Measurements from ENCODE around the gene MYBPC1.
A peak's percentile ranks its signal among the peaks of the same experiment; 100 is the strongest.
"Not testable (repeated sequence)": the region's sequence is repeated elsewhere in the genome, so short reads cannot be mapped to it uniquely, and the experiment has no call there.

The MYBPC1 gene

GRCh38 chr12:101696251-101697196 is 101.8 kb downstream of the MYBPC1 start:
- DNase-seq = peak; percentile 32

GRCh38 chr12:101697197-101697929 is 102.6 kb downstream of the MYBPC1 start, which contains the start of gene CHPT1:
TSS of gene CHPT1 (plus strand) at chr12:101697640. CDS start at chr12:101697862, 222 bp downstream.
- peak; percentile 83 for DNase-seq

GRCh38 chr12:101697930-101698799 is 103.4 kb downstream of the MYBPC1 start:
- DNase-seq = peak; percentile 21

GRCh38 chr12:101698800-101699347 is 104.1 kb downstream of the MYBPC1 start:
- peak; percentile 14 for DNase-seq

GRCh38 chr12:101700299-101700820 is 105.6 kb downstream of the MYBPC1 start:
- no peak for DNase-seq

- no peak for DNase-seq
Observed at GRCh38 chr12:101703487-101703886, 108.7 kb downstream of the MYBPC1 start.

GRCh38 chr12:101706403-101706802 is 111.6 kb downstream of the MYBPC1 start:
- DNase-seq = no peak

- no peak for DNase-seq
Observed at GRCh38 chr12:101707131-101707782, 112.5 kb downstream of the MYBPC1 start.

- no peak for DNase-seq
Observed at GRCh38 chr12:101710288-101710687, 115.5 kb downstream of the MYBPC1 start.

- DNase-seq = no peak
Observed at GRCh38 chr12:101713059-101713682, 118.4 kb downstream of the MYBPC1 start.

GRCh38 chr12:101713930-101714329 is 119.2 kb downstream of the MYBPC1 start:
- DNase-seq = no peak

GRCh38 chr12:101714877-101715444 is 120.2 kb downstream of the MYBPC1 start:
- DNase-seq = no peak

- DNase-seq = no peak
Observed at GRCh38 chr12:101719566-101719965, 124.8 kb downstream of the MYBPC1 start.

GRCh38 chr12:101720118-101720517 is 125.3 kb downstream of the MYBPC1 start:
- DNase-seq = no peak

- DNase-seq = no peak
Observed at GRCh38 chr12:101722392-101722791, 127.6 kb downstream of the MYBPC1 start.

- no peak for DNase-seq
Observed at GRCh38 chr12:101727098-101727497, 132.3 kb downstream of the MYBPC1 start.

GRCh38 chr12:101729842-101730241 is 135.1 kb downstream of the MYBPC1 start:
- DNase-seq = no peak

GRCh38 chr12:101732318-101732717 is 137.5 kb downstream of the MYBPC1 start:
- DNase-seq = no peak

- DNase-seq = no peak
Observed at GRCh38 chr12:101733166-101733565, 138.4 kb downstream of the MYBPC1 start.

GRCh38 chr12:101734482-101734881 is 139.7 kb downstream of the MYBPC1 start:
- DNase-seq = not testable (repeated sequence)
